ENCODE measurements around the gene MED14. TPM values are rescaled to one million over a fixed set of nuclear protein-coding genes. Genes with fewer than 3 reads are reported as not detected.

Gene MED14
- total and polyA plus RNA-seq, 2 of the 4 experiments (the other 2 are of a cell fraction): 17.6 to 25.9 TPM

GRCh38 chrX:40757058-40757457, 21.7 kb upstream of the MED14 start:
- Histone ChIP-seq H3K4ac (ENCODE audit: low read depth, low read length) (no peak overlapping the region), H3K36me3 (ENCODE audit: control insufficient read depth, insufficient read depth, low read length) (no peaks in the 10 kb centered on the region), H3K4me2 (ENCODE audit: low read depth, low read length) (no peak overlapping the region), H2AK5ac (ENCODE audit: low read depth, low read length) (no peak overlapping the region), H2BK15ac (ENCODE audit: low read depth, low read length) (no peak overlapping the region), H3K56ac (ENCODE audit: extremely low read depth, insufficient read depth, low read length) (no peak overlapping the region), H3K4me1 (ENCODE audit: control insufficient read depth, insufficient read depth, low read length) (peaks cover 7% of the 10 kb centered on the region), H3K23ac (ENCODE audit: low read depth, low read length) (no peak overlapping the region), H3K27ac (ENCODE audit: insufficient read depth, low read length) (no peak overlapping the region), H3K18ac (ENCODE audit: low read depth, low read length) (no peak overlapping the region), H3K9me1 (ENCODE audit: insufficient read depth, low read length) (no peaks in the 10 kb centered on the region), H4K20me1 (ENCODE audit: insufficient read depth, low read length) (no peaks in the 10 kb centered on the region), H2BK20ac (ENCODE audit: low read depth, low read length) (no peak overlapping the region), H3K14ac (replicated peaks; ENCODE audit: low read depth, low read length) (no peak overlapping the region), H2BK120ac (ENCODE audit: low read depth, low read length) (no peak overlapping the region), H3K27me3 (ENCODE audit: control insufficient read depth, insufficient read depth, low read length) (peaks cover 3% of the 10 kb centered on the region), H4K8ac (ENCODE audit: low read depth in 2 of 2, low read length in 2 of 2) (no peak overlapping the region), H2AFZ (replicated peaks; ENCODE audit: low read length, poor library complexity) (no peak overlapping the region), H2AK9ac (replicated peaks; ENCODE audit: low read depth, low read length, poor library complexity) (no peak overlapping the region), H3K9me3 (ENCODE audit: control insufficient read depth, insufficient read depth, low read length) (peaks cover 3% of the 10 kb centered on the region; the same call in 1 of the 2 replicates), H4K91ac (ENCODE audit: insufficient read depth, low read depth, low read length) (no peak overlapping the region), H2BK5ac (ENCODE audit: low read depth, low read length, poor library complexity, severe bottlenecking) (no peak overlapping the region), H4K5ac (ENCODE audit: low read depth, low read length) (no peak overlapping the region), H3K4me3 (ENCODE audit: insufficient read depth, low read depth, low read length) (no peak overlapping the region), H3K79me1 (ENCODE audit: low read depth in 1 of 2, low read length in 2 of 2) (no peaks in the 10 kb centered on the region), H3K9ac (ENCODE audit: low read depth, low read length) (no peak overlapping the region)
- WGBS, 2 experiments (ENCODE audit: extremely low coverage in 2 of 2, insufficient read length in 1 of 2): no CpG with 5 or more reads among the region's 1 CpG
- dilution Hi-C loops (cut with HindIII; ENCODE audit: low sequenced_read_pairs, unreplicated experiment) (no loop called here), in situ Hi-C loops (cut with MboI; ENCODE audit: low sequenced_read_pairs) (no loop called here), intact Hi-C loops (cut with micrococcal nuclease) (no loop called here)
- no peak for TF ChIP-seq CHD1 (IDR thresholded peaks at IDR 0.05; ENCODE audit: low read depth, low read length)
- TF ChIP-seq FOS (IDR thresholded peaks at IDR 0.05; ENCODE audit: low read depth, low read length): no peak
- no peak for TF ChIP-seq RAD21 (IDR thresholded peaks at IDR 0.05; ENCODE audit: low read length)
- TF ChIP-seq MXI1 (IDR thresholded peaks at IDR 0.05; ENCODE audit: borderline replicate concordance, low read depth, low read length): no peak
- no peak for TF ChIP-seq RFX5 (IDR thresholded peaks at IDR 0.05; ENCODE audit: low read depth, low read length)
- no peak for TF ChIP-seq RCOR1 (IDR thresholded peaks at IDR 0.05; ENCODE audit: insufficient replicate concordance, low read length)
- no peak for TF ChIP-seq NFE2L2 (IDR thresholded peaks at IDR 0.05; ENCODE audit: low read depth, low read length)
- TF ChIP-seq USF2 (IDR thresholded peaks at IDR 0.05; ENCODE audit: low read depth, low read length): no peak
- TF ChIP-seq CEBPB (IDR thresholded peaks at IDR 0.05; ENCODE audit: low read depth, low read length): no peak
- no peak for TF ChIP-seq SMC3 (IDR thresholded peaks at IDR 0.05; ENCODE audit: low read depth, low read length)
- no peak for TF ChIP-seq POLR2A (IDR thresholded peaks at IDR 0.05; ENCODE audit: low read depth, low read length)
- no peak for TF ChIP-seq MAFK (IDR thresholded peaks at IDR 0.05; ENCODE audit: low read depth, low read length)
- TF ChIP-seq ELK1 (IDR thresholded peaks at IDR 0.05; ENCODE audit: borderline replicate concordance, low read depth, low read length): no peak
- TF ChIP-seq BHLHE40 (IDR thresholded peaks at IDR 0.05; ENCODE audit: low read depth, low read length): no peak
- TF ChIP-seq CTCF (conservative IDR thresholded peaks at IDR 0.05; ENCODE audit: low read depth, low read length): no peak
- TF ChIP-seq MAZ (IDR thresholded peaks at IDR 0.05; ENCODE audit: borderline replicate concordance, low read depth, low read length): no peak
- POLR2A ChIA-PET (ENCODE audit: unreplicated experiment): no interaction called here
- no TSS peak for BruUV-seq (replicated peaks)
- no peak for DNase-seq
- ATAC-seq (ENCODE audit: low read depth): peak; percentile 61
- CTCF ChIA-PET: interaction anchor here (1.0 kb wide), 1 partner anchor 15 kb away, joined by 3 read pairs; no protein-coding TSS in a partner anchor

All from IMR-90 (cell line).